OCI-LY7 (cell line): Measurements from ENCODE around the gene SERPINF2.

Source experiments
- CTCF ChIP-seq: fragments of 200-600 bp; sonication (generic); conservative IDR thresholded peaks from 2 replicates; pipeline ENCODE4 v1.5.1; 2014; ENCODE audit warnings: mild to moderate bottlenecking, antibody characterized with exemption, low read length, moderate library complexity, mixed read lengths
- EZH2phosphoT487 ChIP-seq: fragments of 200-600 bp; sonication (generic); IDR thresholded peaks from 2 replicates; pipeline ENCODE4 v1.6.1; 2018; ENCODE audit warnings: low read depth, borderline replicate concordance, mild to moderate bottlenecking, mixed run types, antibody characterized with exemption, low read length, moderate library complexity, mixed read lengths

GRCh38 chr17:1724869-1725641 is 17.6 kb upstream of the SERPINF2 start:
- TF ChIP-seq CTCF (no peak), EZH2phosphoT487 (no peak)
